Upper lobe of left lung (tissue), 6 donors: ENCODE measurements around the gene NKIRAS1. TPM values are rescaled to one million over a fixed set of nuclear protein-coding genes. Genes with fewer than 3 reads are reported as not detected.
A peak's percentile ranks its signal among the peaks of the same experiment; 100 is the strongest.

ENCODE experiments used
- ATAC-seq, 2 donors: fragments of 200-7000 bp; cut with Tn5 transposase; one replicate each; pipeline ENCODE4 v1.9.1; 2022; ENCODE audit warnings: mild to moderate bottlenecking in 2 of 2, moderate library complexity in 2 of 2; ENCODE audit not compliant: low FRiP score in 2 of 2
- DNase-seq, 2 donors: peaks; one replicate each; pipeline ENCODE4 v3.0.0-alpha.2; 2019 to 2020
- H3K27ac ChIP-seq, 4 donors: fragments of 200-600 bp; sonication (generic); one replicate each; pipeline ENCODE4 v1.5.1; 2016 to 2019
- H3K27me3 ChIP-seq, 4 donors: fragments of 200-600 bp; sonication (generic); one replicate each; pipeline ENCODE4 v1.5.1; 2017 to 2019
- H3K36me3 ChIP-seq, 4 donors: fragments of 200-600 bp; sonication (generic); one replicate each; pipeline ENCODE4 v1.5.1; 2016 to 2019
- H3K4me1 ChIP-seq, 4 donors: fragments of 200-600 bp; sonication (generic); one replicate each; pipeline ENCODE4 v1.5.1; 2018 to 2019
- H3K4me3 ChIP-seq, 4 donors: fragments of 200-600 bp; sonication (generic); one replicate each; pipeline ENCODE4 v1.5.1; 2017 to 2019; ENCODE audit warnings: mild to moderate bottlenecking in 2 of 4, moderate library complexity in 1 of 4
- H3K9me3 ChIP-seq, 4 donors: fragments of 200-600 bp; sonication (generic); one replicate each; pipeline ENCODE4 v1.5.1; 2018 to 2019
- CTCF ChIP-seq, 6 experiments: fragments of 450-650 bp in 4 of 6; fragments of 200-600 bp in 2 of 6; sonication (generic) in 2 of 6; IDR thresholded peaks; one replicate each; pipeline ENCODE4 v1.5.1; 2016 to 2019; ENCODE audit warnings: antibody characterized with exemption in 6 of 6
- EP300 ChIP-seq, 4 donors: sonication (generic); formaldehyde crosslinking; IDR thresholded peaks; one replicate each; pipeline ENCODE4 v1.5.1; 2017; ENCODE audit warnings: antibody characterized with exemption in 4 of 4, control low read depth in 2 of 4
- POLR2A ChIP-seq, 4 donors: fragments of 450-650 bp; IDR thresholded peaks; one replicate each; pipeline ENCODE4 v1.5.1; 2016 to 2017; ENCODE audit warnings: antibody characterized with exemption in 4 of 4, mild to moderate bottlenecking in 2 of 4
- POLR2AphosphoS5 ChIP-seq, 2 donors: sonication (generic); formaldehyde crosslinking; IDR thresholded peaks; one replicate each; pipeline ENCODE4 v1.5.1; 2017; ENCODE audit warnings: antibody characterized with exemption in 2 of 2
- WGBS, 2 donors: methylation state at CpG; one replicate each; pipeline ENCODE4 v1.1.5; 2017 to 2018; 5-methylcytosine and 5-hydroxymethylcytosine counted together
- total RNA-seq, 6 donors: library from RNA; depleted of rRNA in 4 of 6; stranded (reverse); fragments of >200 nt in 4 of 6; gene quantifications; one replicate each; pipeline versions ENCODE4 v1.1.0 to v1.2.1, GENCODE V29; 2016 to 2021
- donor health status: DM: no; HTN: no; CAD: no; lungs with moderate emphysema.
- donor health status: DM: no; HTN: yes; CAD: no; lungs with severe emphysema.

Gene NKIRAS1
- total RNA-seq, 6 donors from 2014 or later = 3.1 to 18.0 (median 9.1) TPM

- ATAC-seq (no peak), DNase-seq (no peak)
- peaks cover 5 to 31% (median 8%) of the 10 kb centered on the region in 4 donors for H3K36me3 ChIP-seq
- H3K27me3 ChIP-seq = no peaks in the 10 kb centered on the region
- no peak for TF ChIP-seq POLR2A (IDR thresholded peaks at IDR 0.05)
- no peak for TF ChIP-seq EP300 (IDR thresholded peaks at IDR 0.05)
- TF ChIP-seq POLR2AphosphoS5 (IDR thresholded peaks at IDR 0.05) = no peak
- no peak for TF ChIP-seq CTCF (IDR thresholded peaks at IDR 0.05)
- peaks cover 0 to 7% (median 4%) of the 10 kb centered on the region in 4 donors for H3K4me1 ChIP-seq
- H3K27ac ChIP-seq = peak overlapping the region in 1 of 4 donors; percentile 27
- no peaks in the 10 kb centered on the region for H3K9me3 ChIP-seq
- H3K4me3 ChIP-seq = no peak overlapping the region
- WGBS, 2 donors = 84% methylated on average over 8 of the region's 8 CpGs
These were observed 22.3 kb downstream of the NKIRAS1 start for GRCh38 chr3:23894254-23895061.

- WGBS, 2 donors = 86 to 87% methylated on average over 5 of the region's 5 CpGs
- Histone ChIP-seq H3K9me3 (no peaks in the 10 kb centered on the region), H3K4me1 (peaks cover 0 to 13% (median 8%) of the 10 kb centered on the region in 4 donors), H3K27me3 (no peaks in the 10 kb centered on the region), H3K4me3 (no peak overlapping the region), H3K27ac (no peak overlapping the region), H3K36me3 (peaks cover 0 to 16% (median under 1%) of the 10 kb centered on the region in 4 donors)
- DNase-seq (no peak), ATAC-seq (no peak)
- TF ChIP-seq CTCF (IDR thresholded peaks at IDR 0.05) (no peak), POLR2AphosphoS5 (IDR thresholded peaks at IDR 0.05) (no peak), POLR2A (IDR thresholded peaks at IDR 0.05) (no peak), EP300 (IDR thresholded peaks at IDR 0.05) (no peak)
These were observed 26.8 kb downstream of the NKIRAS1 start for GRCh38 chr3:23889950-23890349.

DNA sequence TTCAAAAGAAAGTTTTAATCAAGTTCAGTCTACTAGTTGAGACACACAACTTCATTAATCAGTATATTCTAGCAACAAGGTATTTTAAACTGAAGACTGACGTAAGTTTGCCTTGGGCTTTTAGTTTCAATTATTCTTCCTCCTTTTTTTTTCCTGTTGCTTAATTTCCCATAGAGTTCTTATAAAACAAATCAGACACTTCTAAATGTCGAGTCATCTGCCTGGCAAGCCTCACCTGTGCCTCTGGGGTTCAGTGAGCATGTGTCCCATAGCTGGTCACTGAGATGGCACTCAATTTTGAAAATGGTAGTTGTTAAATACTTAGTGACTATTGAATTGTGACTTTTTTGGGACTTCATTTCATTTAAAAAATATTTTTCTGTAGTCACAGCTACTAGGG lies 27.4 kb downstream of the NKIRAS1 start:
- TF ChIP-seq EP300 (IDR thresholded peaks at IDR 0.05) = no peak
- TF ChIP-seq CTCF (IDR thresholded peaks at IDR 0.05) = no peak
- no peak for TF ChIP-seq POLR2A (IDR thresholded peaks at IDR 0.05)
- TF ChIP-seq POLR2AphosphoS5 (IDR thresholded peaks at IDR 0.05) = no peak
- Histone ChIP-seq H3K36me3 (peaks cover 0 to 16% (median under 1%) of the 10 kb centered on the region in 4 donors), H3K27ac (no peak overlapping the region), H3K9me3 (no peaks in the 10 kb centered on the region), H3K27me3 (no peaks in the 10 kb centered on the region), H3K4me1 (peaks cover 0 to 13% (median 8%) of the 10 kb centered on the region in 4 donors), H3K4me3 (no peak overlapping the region)
- DNase-seq (no peak), ATAC-seq (no peak)
- 43 to 62% methylated on average over 2 of the region's 2 CpGs for WGBS, 2 donors

GRCh38 chr3:23888617-23889228 lies 28.1 kb downstream of the NKIRAS1 start:
- 50 to 54% methylated on average over 3 of the region's 3 CpGs for WGBS, 2 donors
- no peak for DNase-seq
- no peaks in the 10 kb centered on the region for H3K27me3 ChIP-seq
- H3K36me3 ChIP-seq = peaks cover 0 to 16% (median under 1%) of the 10 kb centered on the region in 4 donors
- ATAC-seq = peak in 1 of 2 donors; percentile 77
- TF ChIP-seq POLR2A (IDR thresholded peaks at IDR 0.05) (no peak), CTCF (IDR thresholded peaks at IDR 0.05) (peak; percentile 54 to 88 (median 80))
- H3K9me3 ChIP-seq = no peaks in the 10 kb centered on the region
- H3K4me1 ChIP-seq = peaks cover 0 to 10% (median 4%) of the 10 kb centered on the region in 4 donors
- no peak overlapping the region for H3K4me3 ChIP-seq
- H3K27ac ChIP-seq = no peak overlapping the region
